Stimulated activated CD8-positive, alpha-beta memory T cell treated with anti-CD3 and anti-CD28 coated beads, Interleukin-7, amount 100 ng/mL, for 1 hour (primary cell): ENCODE data around the gene FCHSD1.
A peak's percentile ranks its signal among the peaks of the same experiment; 100 is the strongest.

Experiments
- DNase-seq, 2 donors: peaks; one replicate each; pipeline ENCODE4 v3.0.0-alpha.2; 2020; ENCODE audit warnings: low read depth in 2 of 2

Gene FCHSD1

DNA sequence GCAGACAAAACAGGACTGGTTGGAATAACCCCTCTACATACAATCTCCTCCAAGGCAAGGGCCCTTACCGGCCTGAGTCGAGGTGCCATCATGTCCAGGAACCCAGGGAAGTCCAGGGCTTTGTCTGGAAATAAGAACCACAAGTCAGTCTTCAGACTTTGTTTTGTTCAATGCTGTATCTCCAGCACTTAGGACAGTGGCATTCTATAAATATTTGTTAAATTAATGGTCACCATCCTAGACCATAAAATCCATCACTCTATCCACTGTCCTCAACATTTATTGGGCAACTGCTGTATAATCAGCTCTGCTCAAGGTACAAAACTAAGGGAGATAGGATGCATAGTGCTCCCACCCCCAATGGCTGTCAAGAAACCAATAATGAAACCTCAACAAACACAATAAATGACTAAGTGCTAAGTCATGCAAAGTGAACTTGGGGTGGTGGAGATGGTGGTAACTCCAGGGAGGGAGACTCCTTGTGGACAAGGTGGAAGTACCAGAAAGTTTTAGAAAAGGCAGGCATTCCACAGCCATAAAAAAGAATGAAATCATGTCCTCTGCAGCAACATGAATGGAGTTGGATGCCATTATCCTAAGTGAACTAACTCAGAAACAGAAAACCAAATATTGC lies 9.5 kb downstream of the FCHSD1 start:
- DNase-seq, result no peak

DNA sequence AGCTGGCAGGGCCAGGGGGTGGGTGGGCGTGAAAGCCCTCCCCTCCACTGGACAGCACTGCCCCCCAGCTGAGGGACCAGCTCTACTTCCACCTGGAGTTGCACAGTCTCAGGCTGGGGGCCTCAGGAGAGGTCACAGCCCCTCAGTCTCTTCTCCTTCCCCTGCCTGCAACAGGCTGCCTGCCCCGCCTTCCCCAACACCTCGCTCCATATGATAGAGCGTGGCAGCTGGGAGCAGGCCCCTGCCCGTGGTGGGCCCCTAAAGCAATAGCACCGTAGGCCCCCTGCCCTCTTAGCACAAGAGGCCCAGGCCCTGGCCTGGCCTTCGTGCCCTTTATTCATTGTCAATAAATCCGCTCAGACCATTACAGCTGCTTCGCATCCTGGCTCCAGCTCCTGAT lies 10.5 kb downstream of the FCHSD1 start:
- no peak for DNase-seq

- DNase-seq, result no peak
Measured at GRCh38 chr5:141640051-141640415, 11.2 kb downstream of the FCHSD1 start.

GRCh38 chr5:141639357-141640050 lies 11.7 kb downstream of the FCHSD1 start:
- no peak for DNase-seq

- no peak for DNase-seq
Measured at GRCh38 chr5:141638771-141639170, 12.4 kb downstream of the FCHSD1 start.

GRCh38 chr5:141637767-141638419 lies 13.3 kb downstream of the FCHSD1 start:
- peak in 1 of 2 donors; percentile 22 for DNase-seq

- DNase-seq, result no peak
Measured at GRCh38 chr5:141637123-141637766, 14.0 kb downstream of the FCHSD1 start.

DNA sequence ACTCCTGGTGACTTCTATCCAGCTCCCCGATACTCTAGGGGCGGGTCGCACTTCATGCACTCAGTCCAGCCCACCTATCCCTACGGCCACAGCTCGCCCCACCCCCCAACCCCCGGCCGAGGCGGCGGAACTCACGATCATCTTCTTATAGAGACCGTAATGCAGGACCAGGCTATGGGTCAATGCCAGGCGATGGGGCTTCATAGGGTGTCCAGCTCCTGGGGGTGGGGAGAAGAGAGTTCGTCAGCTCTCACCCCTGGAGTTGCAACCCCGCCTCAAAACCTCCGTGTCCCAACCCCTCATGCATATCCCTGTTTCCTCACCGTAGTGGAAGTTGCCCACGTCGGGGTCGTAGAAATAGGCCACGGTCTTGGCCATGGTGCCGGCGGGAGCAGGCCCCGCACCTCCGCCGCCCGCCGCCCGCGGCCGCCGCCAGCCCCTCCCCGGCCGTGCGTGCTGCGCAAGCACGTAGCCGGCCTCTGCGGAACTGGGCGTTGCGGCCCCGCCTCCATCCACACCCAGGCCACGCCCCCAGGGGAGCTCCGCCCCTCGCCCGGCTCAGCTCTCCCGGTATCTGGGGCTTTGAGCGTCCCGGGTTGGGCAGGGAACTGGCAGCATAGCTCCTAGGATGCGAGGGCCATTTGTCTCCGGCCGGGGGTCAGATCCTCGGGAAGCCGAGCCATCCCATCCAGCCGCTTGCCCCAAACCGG lies 14.7 kb downstream of the FCHSD1 start, which contains the start of the genes HDAC3 and RELL2:
Gene HDAC3 (minus strand): TSS at position 437 of the 710 bp plus-strand sequence. CDS start 59 bp downstream, at position 378.
Gene RELL2 (plus strand): TSS at position 585 of the 710 bp plus-strand sequence. CDS start 1,229 bp downstream, outside the sequence.
- DNase-seq, result peak; percentile 88 to 93

GRCh38 chr5:141636106-141636412 lies 15.2 kb downstream of the FCHSD1 start:
- DNase-seq, result no peak

- DNase-seq, result no peak
Measured at GRCh38 chr5:141635646-141636045, 15.6 kb downstream of the FCHSD1 start.

DNA sequence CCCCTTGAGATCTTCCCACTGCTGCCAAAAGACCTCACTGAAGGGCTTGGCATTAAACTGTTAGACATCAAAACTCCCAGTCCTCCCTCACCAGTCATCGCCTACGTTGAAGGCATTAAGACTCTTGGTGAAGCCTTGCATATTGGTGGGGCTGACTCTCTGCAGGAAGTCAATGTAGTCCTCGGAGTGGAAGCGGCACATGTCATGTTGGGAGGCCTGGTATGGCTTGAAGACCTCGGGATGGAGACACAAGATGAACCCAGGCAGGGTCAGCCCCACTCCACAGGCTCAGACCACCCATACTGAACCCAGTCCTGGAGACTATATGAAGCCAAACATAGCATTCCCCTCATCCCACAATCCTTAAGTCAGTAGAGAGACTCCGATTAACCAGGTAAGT lies 16.5 kb downstream of the FCHSD1 start:
- no peak for DNase-seq

DNA sequence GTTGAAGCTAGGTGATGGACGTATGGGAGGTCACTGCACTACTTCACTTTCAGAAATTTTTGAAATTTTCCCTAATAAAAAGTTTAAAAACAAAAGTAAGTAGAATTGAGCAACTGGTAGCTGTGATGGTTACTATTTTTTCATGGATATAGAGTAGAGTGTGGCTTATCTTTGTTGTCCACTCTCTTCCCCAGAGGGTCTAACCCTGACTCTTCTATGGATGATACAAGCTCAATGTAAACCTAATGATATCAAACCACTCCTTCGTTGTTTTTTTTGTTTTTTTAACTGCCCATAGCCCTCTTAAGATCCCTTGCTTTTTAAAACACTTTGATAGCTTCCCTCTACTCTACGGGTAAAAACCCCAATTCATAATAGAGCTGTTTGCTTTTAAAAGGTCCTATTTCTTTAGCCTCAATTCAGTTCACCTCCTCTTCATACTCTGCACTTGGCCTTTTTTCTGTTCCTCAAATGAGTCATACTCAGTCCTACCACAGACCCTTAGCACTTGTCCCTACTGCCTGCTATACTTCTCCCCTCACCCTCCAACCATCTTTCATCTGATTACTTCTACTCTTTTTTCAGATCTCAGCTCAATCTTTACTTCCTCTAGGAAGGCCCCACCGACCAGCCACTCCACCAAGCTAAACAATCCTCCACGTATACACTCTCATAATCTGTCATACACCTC lies 17.2 kb downstream of the FCHSD1 start:
- no peak for DNase-seq

DNA sequence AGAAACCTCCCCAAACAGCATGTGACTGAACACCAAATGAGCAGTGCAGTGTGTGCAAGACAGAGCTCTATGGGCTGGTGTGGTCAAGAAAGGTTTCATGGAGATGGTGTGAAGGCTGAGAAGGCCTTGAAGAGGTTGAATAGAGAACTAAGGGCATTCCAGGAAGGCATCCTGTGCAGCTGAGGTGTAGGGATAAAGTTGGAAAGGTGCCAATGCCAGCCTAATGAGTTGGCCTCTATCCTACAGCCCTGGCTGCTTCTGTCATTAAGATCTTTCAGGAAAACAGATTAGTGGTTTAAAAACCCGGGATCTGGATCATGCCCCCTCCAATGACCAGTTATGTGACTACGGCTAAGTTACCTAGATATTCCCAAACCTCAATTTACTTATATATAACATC lies 18.6 kb downstream of the FCHSD1 start:
- no peak for DNase-seq

DNA sequence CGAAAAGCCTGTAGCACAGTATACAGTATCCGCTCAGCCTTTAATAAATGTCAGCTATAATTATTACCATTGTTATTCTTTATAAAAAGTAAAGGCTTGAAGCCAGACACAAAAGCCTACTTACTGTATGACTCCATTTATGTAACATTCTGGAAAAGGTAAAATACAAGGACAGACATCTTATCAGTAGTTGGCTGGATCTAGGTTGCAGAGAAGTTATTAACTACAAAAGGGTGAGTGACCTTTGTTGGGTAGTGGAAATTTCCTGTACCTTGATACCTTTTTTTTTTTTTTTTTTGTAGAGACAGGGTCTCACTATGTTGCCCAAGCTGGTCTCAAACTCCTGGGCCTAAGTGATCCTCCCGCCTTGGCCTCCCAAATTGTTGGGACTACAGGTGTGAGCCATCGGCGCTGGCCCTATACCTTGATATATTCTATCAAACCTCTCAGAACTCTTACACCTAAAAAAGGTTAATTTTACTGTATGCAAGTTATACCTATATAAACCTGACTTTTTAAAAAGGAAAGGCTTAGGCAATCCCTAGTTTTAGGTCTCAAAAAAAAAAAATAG lies 20.6 kb downstream of the FCHSD1 start:
- no peak for DNase-seq

GRCh38 chr5:141628175-141628788 lies 22.9 kb downstream of the FCHSD1 start:
- DNase-seq, result no peak

- DNase-seq, result no peak
Measured at GRCh38 chr5:141623611-141624010, 27.6 kb downstream of the FCHSD1 start.

DNA sequence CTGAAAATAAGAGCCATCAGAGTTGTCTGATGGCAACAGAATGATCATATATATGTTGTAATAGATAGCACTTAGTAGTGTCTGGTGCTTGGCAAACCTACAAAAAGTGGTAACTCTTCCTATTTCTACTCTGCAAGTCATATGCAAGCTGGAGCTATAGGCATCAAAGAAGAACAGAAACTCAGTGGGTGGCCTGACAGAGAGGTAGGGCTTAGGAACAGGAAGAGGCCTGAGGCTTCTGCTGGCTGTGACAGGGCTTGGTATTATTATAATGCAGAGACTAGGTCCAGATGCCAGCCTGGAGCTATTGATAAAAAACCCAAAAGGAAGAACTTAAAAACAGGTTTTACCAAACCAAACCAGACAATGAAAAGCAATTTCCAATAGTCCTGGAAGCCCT lies 28.0 kb downstream of the FCHSD1 start:
- DNase-seq, result no peak

GRCh38 chr5:141618804-141619554 lies 32.2 kb downstream of the FCHSD1 start, which contains the start of gene DIAPH1:
Gene DIAPH1, minus strand, starts transcription at chr5:141619000. Its CDS starts 86 bp downstream, at chr5:141618914.
- peak; percentile 98 for DNase-seq

DNA sequence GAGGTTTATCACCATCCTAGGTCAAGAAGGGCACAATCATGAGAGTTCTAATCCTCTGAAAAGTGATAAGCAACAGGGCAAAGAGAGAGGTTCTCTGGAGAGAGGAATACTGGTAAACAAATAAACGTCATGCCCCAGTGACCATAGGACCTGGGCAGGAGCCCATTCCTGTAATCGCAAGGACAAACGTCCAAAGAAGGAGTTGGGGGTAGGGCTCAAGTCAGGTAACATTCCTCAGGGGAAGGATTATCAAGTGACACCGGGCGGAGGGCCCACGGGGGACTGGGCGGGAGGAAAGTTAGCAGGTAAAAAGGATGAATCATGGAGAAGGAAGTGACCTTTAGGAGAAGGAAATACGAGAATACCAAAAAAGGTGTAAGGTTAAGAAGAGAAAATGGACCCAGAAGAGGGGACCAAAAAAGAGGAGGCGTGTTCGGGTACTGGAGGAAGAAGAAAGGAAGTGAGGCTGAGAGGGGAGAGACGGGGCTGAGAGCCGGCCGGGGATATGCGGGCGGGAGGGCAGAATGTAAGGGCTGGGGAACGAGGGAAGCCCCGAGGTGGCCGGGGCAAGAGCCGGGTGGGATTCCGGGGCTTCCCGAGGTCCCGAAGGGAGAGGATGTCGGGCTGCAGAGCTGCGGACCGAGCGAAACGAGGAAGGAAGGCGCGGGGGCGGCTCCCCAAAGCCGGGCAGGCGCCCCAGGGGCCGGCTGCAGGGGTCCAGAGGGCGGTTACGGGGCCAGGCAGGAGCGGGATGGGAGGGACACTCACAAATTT lies 33.0 kb downstream of the FCHSD1 start:
- DNase-seq, result no peak
